Type B pancreatic cell (in vitro differentiated cells): ENCODE measurements around the gene LRIG1. TPM values are rescaled to one million over a fixed set of nuclear protein-coding genes. Genes with fewer than 3 reads are reported as not detected.

Experiments used
- DNase-seq: peaks from one replicate; pipeline ENCODE4 v3.0.0; 2021; ENCODE audit warnings: mixed read lengths; ENCODE audit not compliant: unreplicated experiment; ENCODE audit errors: extremely low spot score
- H3K27ac Mint-ChIP-seq: 2 replicates; pipeline ENCODE4 v1.8.0; 2021; ENCODE audit warnings: mild to moderate bottlenecking, mixed read lengths
- H3K27me3 Mint-ChIP-seq: 2 replicates; pipeline ENCODE4 v1.8.0; 2021; ENCODE audit warnings: mixed read lengths
- H3K36me3 Mint-ChIP-seq: 2 replicates; pipeline ENCODE4 v1.8.0; 2021; ENCODE audit warnings: mixed read lengths
- H3K4me1 Mint-ChIP-seq: one replicate; pipeline ENCODE4 v1.8.0; 2021; ENCODE audit warnings: mixed read lengths; ENCODE audit not compliant: unreplicated experiment
- H3K4me3 Mint-ChIP-seq: 2 replicates; pipeline ENCODE4 v1.8.0; 2021; ENCODE audit warnings: mild to moderate bottlenecking, mixed read lengths
- H3K9me3 Mint-ChIP-seq: 2 replicates; pipeline ENCODE4 v1.8.0; 2021; ENCODE audit warnings: mixed read lengths
- CTCF ChIP-seq: fragments of 200-600 bp; sonication (generic); conservative IDR thresholded peaks from 2 replicates; pipeline ENCODE4 v1.5.0; 2021; ENCODE audit warnings: antibody characterized with exemption, mild to moderate bottlenecking
- total RNA-seq: library from RNA; stranded (reverse); gene quantifications from 2 replicates; pipeline ENCODE4 v1.2.1, GENCODE V29; 2021; ENCODE audit warnings: low replicate concordance

Gene LRIG1
- total RNA-seq, 1 donor from 2014 or later: 28.9 TPM

- Mint-ChIP-seq H3K27me3 (peaks cover 10% of the 10 kb centered on the region), H3K36me3 (peaks cover under 1% of the 10 kb centered on the region), H3K4me1 (peaks cover 69% of the 10 kb centered on the region), H3K27ac (no peak overlapping the region), H3K9me3 (no peaks in the 10 kb centered on the region), H3K4me3 (no peak overlapping the region)
- DNase-seq: no peak
- no peak for TF ChIP-seq CTCF
Measured at GRCh38 chr3:66490214-66490613, 10.6 kb downstream of the LRIG1 start.

GRCh38 chr3:66489581-66489980, 11.2 kb downstream of the LRIG1 start:
- Mint-ChIP-seq H3K4me1 (peaks cover 65% of the 10 kb centered on the region), H3K27ac (no peak overlapping the region), H3K9me3 (no peaks in the 10 kb centered on the region), H3K36me3 (peaks cover 3% of the 10 kb centered on the region), H3K27me3 (peaks cover 7% of the 10 kb centered on the region), H3K4me3 (no peak overlapping the region)
- DNase-seq: no peak
- no peak for TF ChIP-seq CTCF

GRCh38 chr3:66489115-66489514, 11.7 kb downstream of the LRIG1 start:
- peaks cover 3% of the 10 kb centered on the region for H3K9me3 Mint-ChIP-seq
- no peak overlapping the region for H3K27ac Mint-ChIP-seq
- peaks cover 5% of the 10 kb centered on the region for H3K36me3 Mint-ChIP-seq
- no peak for TF ChIP-seq CTCF
- no peak overlapping the region for H3K4me3 Mint-ChIP-seq
- H3K27me3 Mint-ChIP-seq: peaks cover 8% of the 10 kb centered on the region
- DNase-seq: no peak
- peaks cover 66% of the 10 kb centered on the region for H3K4me1 Mint-ChIP-seq

GRCh38 chr3:66488492-66488891, 12.3 kb downstream of the LRIG1 start:
- TF ChIP-seq CTCF: no peak
- no peak for DNase-seq
- H3K36me3 Mint-ChIP-seq: peaks cover 6% of the 10 kb centered on the region
- H3K4me1 Mint-ChIP-seq: peaks cover 67% of the 10 kb centered on the region
- H3K27me3 Mint-ChIP-seq: peaks cover 7% of the 10 kb centered on the region
- no peak overlapping the region for H3K4me3 Mint-ChIP-seq
- no peak overlapping the region for H3K27ac Mint-ChIP-seq
- peaks cover 4% of the 10 kb centered on the region for H3K9me3 Mint-ChIP-seq

GRCh38 chr3:66487465-66487864, 13.4 kb downstream of the LRIG1 start:
- H3K27me3 Mint-ChIP-seq: peaks cover 7% of the 10 kb centered on the region
- no peak overlapping the region for H3K27ac Mint-ChIP-seq
- no peak for DNase-seq
- TF ChIP-seq CTCF: no peak
- H3K4me3 Mint-ChIP-seq: no peak overlapping the region
- peaks cover 4% of the 10 kb centered on the region for H3K9me3 Mint-ChIP-seq
- H3K4me1 Mint-ChIP-seq: peaks cover 66% of the 10 kb centered on the region
- H3K36me3 Mint-ChIP-seq: peaks cover 6% of the 10 kb centered on the region

- Mint-ChIP-seq H3K4me3 (no peak overlapping the region), H3K36me3 (peaks cover 6% of the 10 kb centered on the region), H3K9me3 (peaks cover 4% of the 10 kb centered on the region), H3K27ac (no peak overlapping the region), H3K27me3 (peaks cover 7% of the 10 kb centered on the region), H3K4me1 (peaks cover 64% of the 10 kb centered on the region)
- TF ChIP-seq CTCF: no peak
- DNase-seq: no peak
Measured at GRCh38 chr3:66486646-66487045, 14.2 kb downstream of the LRIG1 start.
